WTC11 (cell line): ENCODE measurements around the gene FAM53B. TPM values are rescaled to one million over a fixed set of nuclear protein-coding genes. Genes with fewer than 3 reads are reported as not detected.

ENCODE experiments used
- ATAC-seq: fragments of 200-7000 bp; cut with Tn5 transposase; 2 replicates; pipeline ENCODE4 v1.10.0; 2021; ENCODE audit warnings: mild to moderate bottlenecking, moderate library complexity
- CTCF ChIA-PET: fragments of 300-600 bp; sonication (Branson Sonifier 250); formaldehyde crosslinking; loops from one replicate; lab custom pipeline; 2021; ENCODE audit warnings: antibody characterized with exemption; lab: Charles Lee
- POLR2A ChIA-PET: fragments of 350-600 bp; sonication (Branson Sonifier 250); formaldehyde crosslinking; loops from one replicate; lab custom pipeline; 2021; ENCODE audit warnings: antibody characterized with exemption; lab: Charles Lee
- DNase-seq: peaks from one replicate; pipeline ENCODE4 v3.0.0; 2021; ENCODE audit warnings: low spot score
- H3K27ac Mint-ChIP-seq: 2 replicates; pipeline ENCODE4 v1.8.0; 2021; ENCODE audit warnings: mixed read lengths
- H3K27me3 Mint-ChIP-seq: 2 replicates; pipeline ENCODE4 v1.8.0; 2021; ENCODE audit warnings: low read depth, mild to moderate bottlenecking, moderate library complexity, mixed read lengths
- H3K36me3 Mint-ChIP-seq: 2 replicates; pipeline ENCODE4 v1.8.0; 2021; ENCODE audit warnings: mixed read lengths
- H3K4me1 Mint-ChIP-seq: 2 replicates; pipeline ENCODE4 v1.8.0; 2022; ENCODE audit warnings: mixed read lengths
- H3K4me3 Mint-ChIP-seq: 2 replicates; pipeline ENCODE4 v1.8.0; 2021; ENCODE audit warnings: mild to moderate bottlenecking, moderate library complexity, mixed read lengths
- H3K9me3 Mint-ChIP-seq: 2 replicates; pipeline ENCODE4 v1.8.0; 2021; ENCODE audit warnings: mixed read lengths
- AR ChIP-seq: fragments of 250-450 bp; sonication (Bioruptor Pico); IDR thresholded peaks from 2 replicates; pipeline ENCODE4 v1.9.0; 2021; ENCODE audit warnings: mild to moderate bottlenecking
- ARID4B ChIP-seq: sonication (generic); formaldehyde crosslinking; IDR thresholded peaks from 2 replicates; pipeline ENCODE4 v1.8.0; 2023; ENCODE audit warnings: missing genetic modification reagents, mild to moderate bottlenecking, borderline replicate concordance
- FOXP1 ChIP-seq: sonication (generic); formaldehyde crosslinking; IDR thresholded peaks from 2 replicates; pipeline ENCODE4 v1.8.0; 2022; ENCODE audit warnings: missing genetic modification reagents, mild to moderate bottlenecking, moderate library complexity, borderline replicate concordance
- MLX ChIP-seq: sonication (generic); formaldehyde crosslinking; IDR thresholded peaks from 2 replicates; pipeline ENCODE4 v1.8.1; 2023; ENCODE audit warnings: mild to moderate bottlenecking, missing genetic modification reagents, moderate library complexity
- MXD4 ChIP-seq: fragments of 250-450 bp; sonication (Bioruptor Pico); IDR thresholded peaks from 2 replicates; pipeline ENCODE4 v1.8.0; 2021; ENCODE audit warnings: mild to moderate bottlenecking, moderate library complexity, borderline replicate concordance
- NR1H2 ChIP-seq: sonication (generic); formaldehyde crosslinking; IDR thresholded peaks from 2 replicates; pipeline ENCODE4 v1.9.0; 2021; ENCODE audit warnings: mild to moderate bottlenecking, moderate library complexity, missing genetic modification reagents
- PRDM15 ChIP-seq: sonication (generic); formaldehyde crosslinking; IDR thresholded peaks from 2 replicates; pipeline ENCODE4 v1.8.0; 2022; ENCODE audit warnings: missing genetic modification reagents
- RELA ChIP-seq: sonication (generic); formaldehyde crosslinking; IDR thresholded peaks from 2 replicates; pipeline ENCODE4 v1.8.1; 2022; ENCODE audit warnings: missing genetic modification reagents, mild to moderate bottlenecking, borderline replicate concordance
- RORB ChIP-seq: fragments of 250-450 bp; sonication (Bioruptor Pico); IDR thresholded peaks from 2 replicates; pipeline ENCODE4 v1.9.0; 2021; ENCODE audit warnings: mild to moderate bottlenecking
- ZBTB21 ChIP-seq: sonication (generic); formaldehyde crosslinking; IDR thresholded peaks from 2 replicates; pipeline ENCODE4 v1.8.1; 2023; ENCODE audit warnings: mild to moderate bottlenecking, missing genetic modification reagents, borderline replicate concordance
- ZNF232 ChIP-seq: sonication (generic); formaldehyde crosslinking; IDR thresholded peaks from 2 replicates; pipeline ENCODE4 v1.8.0; 2022; ENCODE audit warnings: mild to moderate bottlenecking, missing genetic modification reagents
- ZNF317 ChIP-seq: sonication (generic); formaldehyde crosslinking; IDR thresholded peaks from 2 replicates; pipeline ENCODE4 v1.8.1; 2023; ENCODE audit warnings: low read depth, mild to moderate bottlenecking, moderate library complexity, missing genetic modification reagents, borderline replicate concordance
- total RNA-seq: library from RNA; stranded (reverse); gene quantifications from 3 replicates; pipeline ENCODE4 v1.2.3, GENCODE V29; 2021

FAM53B gene
- total RNA-seq, 1 experiment from 2014 or later = 21.3 TPM

GRCh38 chr10:124700293-124701037 lies 43.7 kb downstream of the FAM53B start:
- no peak overlapping the region for H3K4me3 Mint-ChIP-seq
- H3K36me3 Mint-ChIP-seq = peaks cover 5% of the 10 kb centered on the region; the same call in 1 of the 2 replicates
- peak overlapping the region; percentile 84 for H3K27ac Mint-ChIP-seq
- peaks cover 22% of the 10 kb centered on the region for H3K4me1 Mint-ChIP-seq
- POLR2A ChIA-PET = no interaction called here
- CTCF ChIA-PET = no interaction called here
- no peaks in the 10 kb centered on the region for H3K9me3 Mint-ChIP-seq
- no peak for ATAC-seq
- no peaks in the 10 kb centered on the region for H3K27me3 Mint-ChIP-seq
- TF ChIP-seq RORB (no peak), PRDM15 (CRISPR knock-in tag) (no peak), MXD4 (CRISPR knock-in tag) (no peak), NR1H2 (CRISPR knock-in tag) (no peak), FOXP1 (CRISPR knock-in tag) (no peak), ZNF317 (no peak), ARID4B (CRISPR knock-in tag) (no peak), AR (no peak), MLX (CRISPR knock-in tag) (no peak), ZNF232 (CRISPR knock-in tag) (no peak), ZBTB21 (CRISPR knock-in tag) (no peak), RELA (no peak)
- no peak for DNase-seq
